Nephron progenitor cell (in vitro differentiated cells): ENCODE measurements around the gene MAN2A1.

Experiments used
- DNase-seq: peaks from one replicate; pipeline ENCODE4 v3.0.0; 2021
- H3K27ac Mint-ChIP-seq: 2 replicates; pipeline ENCODE4 v1.8.0; 2021; ENCODE audit warnings: mild to moderate bottlenecking, moderate library complexity, mixed read lengths
- H3K27me3 Mint-ChIP-seq: 2 replicates; pipeline ENCODE4 v1.8.0; 2021; ENCODE audit warnings: mild to moderate bottlenecking, low read depth, mixed read lengths; ENCODE audit not compliant: poor library complexity
- H3K36me3 Mint-ChIP-seq: 2 replicates; pipeline ENCODE4 v1.8.0; 2021; ENCODE audit warnings: low read depth, mixed read lengths
- H3K4me1 Mint-ChIP-seq: 2 replicates; pipeline ENCODE4 v1.8.0; 2021; ENCODE audit warnings: mixed read lengths
- H3K4me3 Mint-ChIP-seq: 2 replicates; pipeline ENCODE4 v1.8.0; 2021; ENCODE audit warnings: mild to moderate bottlenecking, moderate library complexity, mixed read lengths
- H3K9me3 Mint-ChIP-seq: 2 replicates; pipeline ENCODE4 v1.8.0; 2021; ENCODE audit warnings: mild to moderate bottlenecking, moderate library complexity, mixed read lengths
- TF ChIP-seq, protein P1 (sequence below): fragments of 200-600 bp; sonication (generic); IDR thresholded peaks from 2 replicates; pipeline ENCODE4 v1.5.0; 2021; ENCODE audit warnings: antibody characterized with exemption

The MAN2A1 gene

DNA sequence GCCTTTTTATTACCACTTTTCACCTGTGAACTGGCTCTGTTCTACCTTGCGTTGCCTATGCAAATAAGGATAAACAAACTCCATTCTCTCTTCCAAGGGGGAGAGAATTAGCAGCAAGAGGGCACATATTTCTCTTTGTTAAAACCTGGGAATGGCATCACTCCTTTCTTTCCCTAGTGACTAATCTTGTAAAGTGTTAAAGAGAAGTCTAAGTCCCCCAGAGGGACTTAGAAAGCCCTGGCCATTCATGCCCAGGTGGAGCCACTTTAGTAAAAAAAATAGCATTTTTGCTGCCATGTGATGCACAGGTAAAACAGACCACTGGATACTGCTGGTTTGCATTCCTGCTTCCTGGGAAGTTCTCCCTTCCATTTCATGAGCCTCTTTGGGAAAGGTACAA lies 148.4 kb downstream of the MAN2A1 start:
- peak overlapping the region; percentile 90 for H3K27ac Mint-ChIP-seq
- H3K36me3 Mint-ChIP-seq, result peaks cover 77% of the 10 kb centered on the region
- TF ChIP-seq, protein P1, sequence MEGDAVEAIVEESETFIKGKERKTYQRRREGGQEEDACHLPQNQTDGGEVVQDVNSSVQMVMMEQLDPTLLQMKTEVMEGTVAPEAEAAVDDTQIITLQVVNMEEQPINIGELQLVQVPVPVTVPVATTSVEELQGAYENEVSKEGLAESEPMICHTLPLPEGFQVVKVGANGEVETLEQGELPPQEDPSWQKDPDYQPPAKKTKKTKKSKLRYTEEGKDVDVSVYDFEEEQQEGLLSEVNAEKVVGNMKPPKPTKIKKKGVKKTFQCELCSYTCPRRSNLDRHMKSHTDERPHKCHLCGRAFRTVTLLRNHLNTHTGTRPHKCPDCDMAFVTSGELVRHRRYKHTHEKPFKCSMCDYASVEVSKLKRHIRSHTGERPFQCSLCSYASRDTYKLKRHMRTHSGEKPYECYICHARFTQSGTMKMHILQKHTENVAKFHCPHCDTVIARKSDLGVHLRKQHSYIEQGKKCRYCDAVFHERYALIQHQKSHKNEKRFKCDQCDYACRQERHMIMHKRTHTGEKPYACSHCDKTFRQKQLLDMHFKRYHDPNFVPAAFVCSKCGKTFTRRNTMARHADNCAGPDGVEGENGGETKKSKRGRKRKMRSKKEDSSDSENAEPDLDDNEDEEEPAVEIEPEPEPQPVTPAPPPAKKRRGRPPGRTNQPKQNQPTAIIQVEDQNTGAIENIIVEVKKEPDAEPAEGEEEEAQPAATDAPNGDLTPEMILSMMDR, result no peak
- peaks cover 20% of the 10 kb centered on the region for H3K9me3 Mint-ChIP-seq
- no peak for DNase-seq
- peaks cover 3% of the 10 kb centered on the region for H3K27me3 Mint-ChIP-seq
- H3K4me3 Mint-ChIP-seq, result no peak overlapping the region
- H3K4me1 Mint-ChIP-seq, result peaks cover 41% of the 10 kb centered on the region

DNA sequence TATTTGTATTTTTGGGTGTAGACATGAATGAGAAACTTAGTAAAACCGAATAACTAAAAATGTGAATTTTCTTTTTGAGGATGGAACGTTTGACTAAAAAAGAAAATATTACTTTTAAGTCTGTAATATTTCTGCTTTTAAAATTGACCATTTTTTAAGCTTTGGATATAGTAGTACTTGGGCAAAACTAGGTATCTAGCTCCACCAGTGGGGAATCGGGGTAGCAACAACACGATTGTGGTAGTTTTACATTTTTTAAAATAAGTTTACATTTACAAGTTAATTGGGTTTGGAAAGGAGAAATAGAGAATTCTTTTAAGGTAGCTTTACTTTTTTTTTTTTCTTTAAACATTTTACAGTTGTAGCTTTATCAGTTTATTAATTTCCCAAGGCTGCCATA lies 154.4 kb downstream of the MAN2A1 start:
- peaks cover 2% of the 10 kb centered on the region for H3K4me1 Mint-ChIP-seq
- TF ChIP-seq, protein P1, result no peak
- no peak overlapping the region for H3K27ac Mint-ChIP-seq
- no peak for DNase-seq
- H3K9me3 Mint-ChIP-seq, result peaks cover 3% of the 10 kb centered on the region
- peaks cover 3% of the 10 kb centered on the region for H3K27me3 Mint-ChIP-seq
- no peak overlapping the region for H3K4me3 Mint-ChIP-seq
- peaks cover 85% of the 10 kb centered on the region for H3K36me3 Mint-ChIP-seq

DNA sequence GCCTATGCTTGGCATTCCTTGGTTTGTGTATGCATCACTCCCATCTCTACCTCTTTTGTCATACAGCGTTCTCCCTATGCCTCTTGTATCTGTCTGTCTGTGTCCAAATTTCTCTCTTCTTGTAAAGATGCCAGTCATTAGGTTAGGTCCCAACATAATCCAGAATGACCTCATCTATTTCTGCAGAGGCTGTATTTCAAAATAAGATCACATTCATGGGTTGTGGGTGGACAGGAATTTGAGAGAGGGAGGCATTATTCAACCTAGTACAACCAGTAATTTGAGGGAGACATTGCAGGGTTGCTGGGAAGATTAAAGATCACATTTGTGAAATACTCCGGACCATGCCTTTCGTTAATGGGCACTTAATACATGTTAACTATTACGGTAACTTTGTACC lies 155.0 kb downstream of the MAN2A1 start:
- Mint-ChIP-seq H3K4me1 (no peaks in the 10 kb centered on the region), H3K27me3 (peaks cover 3% of the 10 kb centered on the region), H3K9me3 (no peaks in the 10 kb centered on the region), H3K27ac (no peak overlapping the region), H3K36me3 (peaks cover 85% of the 10 kb centered on the region), H3K4me3 (no peak overlapping the region)
- DNase-seq, result no peak
- TF ChIP-seq, protein P1, result no peak

DNA sequence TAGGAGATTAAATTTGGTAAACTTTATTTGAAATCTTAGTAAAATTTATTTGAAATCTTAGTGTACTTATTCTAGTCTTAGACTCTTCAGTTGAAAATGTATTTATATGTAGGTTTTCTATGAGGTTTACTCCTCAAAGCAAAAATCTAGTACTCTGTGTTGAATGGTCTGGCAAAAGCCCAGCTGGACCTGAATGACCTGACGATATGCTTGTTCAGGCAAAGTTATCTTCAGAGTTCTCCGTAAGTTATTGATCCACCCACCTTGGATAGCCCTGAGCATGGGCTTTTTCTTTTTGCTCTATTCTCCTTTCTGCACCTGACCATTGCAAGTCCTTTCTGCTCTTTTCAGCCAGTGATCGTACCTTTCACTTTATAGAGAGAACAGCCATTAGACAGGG lies 158.4 kb downstream of the MAN2A1 start:
- TF ChIP-seq, protein P1, result no peak
- Mint-ChIP-seq H3K27me3 (no peaks in the 10 kb centered on the region), H3K36me3 (peaks cover 82% of the 10 kb centered on the region), H3K9me3 (peaks cover 6% of the 10 kb centered on the region), H3K4me3 (no peak overlapping the region), H3K27ac (no peak overlapping the region), H3K4me1 (no peaks in the 10 kb centered on the region)
- DNase-seq, result no peak

DNA sequence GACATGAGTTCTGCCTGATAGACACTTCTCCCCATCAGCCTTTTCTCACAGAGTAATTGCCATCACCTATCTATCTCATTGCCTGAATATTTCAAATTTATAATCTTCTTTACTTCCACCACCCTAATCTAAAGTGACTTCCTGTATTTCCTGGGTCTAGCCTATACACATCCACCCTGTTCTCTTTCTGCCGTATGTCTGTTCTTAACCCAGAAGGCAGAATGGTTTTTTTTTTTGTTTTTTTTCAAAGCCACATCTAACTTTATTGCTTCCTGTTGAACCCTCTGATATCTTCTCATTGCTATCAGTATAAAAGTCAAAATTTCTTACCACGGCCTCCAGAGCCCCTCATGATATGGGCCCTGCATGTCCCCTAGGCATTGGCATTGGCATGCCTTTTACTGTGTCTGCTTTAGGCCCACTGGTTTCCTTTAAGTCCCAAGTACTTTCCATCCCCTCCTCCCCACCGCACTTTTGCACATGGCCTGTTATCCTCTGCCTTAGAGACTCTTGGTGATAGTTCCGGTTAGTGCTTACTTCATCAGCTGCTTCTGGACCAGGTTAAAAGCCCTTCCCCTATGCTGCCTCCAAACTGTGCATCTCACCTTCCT lies 159.9 kb downstream of the MAN2A1 start:
- peaks cover 6% of the 10 kb centered on the region for H3K9me3 Mint-ChIP-seq
- no peaks in the 10 kb centered on the region for H3K27me3 Mint-ChIP-seq
- TF ChIP-seq, protein P1, result no peak
- no peak overlapping the region for H3K4me3 Mint-ChIP-seq
- H3K36me3 Mint-ChIP-seq, result peaks cover 69% of the 10 kb centered on the region
- no peaks in the 10 kb centered on the region for H3K4me1 Mint-ChIP-seq
- no peak for DNase-seq
- H3K27ac Mint-ChIP-seq, result peak overlapping the region; percentile 22

DNA sequence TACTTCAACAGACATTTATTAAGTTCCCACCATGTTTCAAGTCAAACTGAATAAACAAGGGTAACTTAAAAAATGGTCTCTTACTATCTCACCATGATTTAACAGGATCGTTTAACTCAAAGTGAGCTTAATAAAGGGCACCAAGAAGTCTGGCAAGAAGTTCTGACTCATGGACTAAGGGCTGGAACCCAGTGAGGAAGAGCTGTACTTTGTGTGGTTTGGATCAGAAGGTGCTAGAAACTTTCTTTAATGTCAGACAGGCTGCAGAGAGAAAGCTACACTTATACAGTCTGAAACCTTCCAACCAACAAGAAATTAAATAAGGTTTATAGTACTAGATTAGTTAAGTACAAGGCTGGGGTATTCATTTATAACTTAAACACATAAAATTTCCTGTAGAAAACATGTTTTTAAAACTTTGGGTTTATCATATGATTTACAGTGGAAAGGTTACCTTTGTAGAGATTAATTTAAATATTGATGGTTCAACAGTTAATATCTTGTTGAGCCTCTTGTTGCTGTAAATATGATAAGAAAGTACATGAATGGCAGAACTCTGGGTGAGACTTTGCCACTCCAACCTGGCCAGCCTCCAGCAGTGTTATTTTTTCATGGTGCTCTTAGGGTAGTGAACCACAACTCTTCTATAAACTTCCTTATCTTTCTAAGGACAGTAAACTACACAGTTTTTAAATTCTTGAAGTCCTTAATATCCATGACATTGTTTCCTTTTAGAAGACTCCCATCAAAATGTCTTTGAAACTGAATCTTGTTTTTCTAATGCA lies 162.8 kb downstream of the MAN2A1 start:
- peak overlapping the region; percentile 88 for H3K27ac Mint-ChIP-seq
- peaks cover 72% of the 10 kb centered on the region for H3K36me3 Mint-ChIP-seq
- no peaks in the 10 kb centered on the region for H3K27me3 Mint-ChIP-seq
- H3K4me1 Mint-ChIP-seq, result peaks cover 21% of the 10 kb centered on the region
- TF ChIP-seq, protein P1, result no peak
- no peak for DNase-seq
- H3K4me3 Mint-ChIP-seq, result no peak overlapping the region
- peaks cover 6% of the 10 kb centered on the region for H3K9me3 Mint-ChIP-seq
